Stimulated activated CD4-positive, alpha-beta T cell treated with anti-CD3 and anti-CD28 coated beads, Interleukin-4, amount 100 ng/mL, for 1 hour (primary cell): ENCODE results near the gene CDC42EP2.
A peak's percentile ranks its signal among the peaks of the same experiment; 100 is the strongest.
"Not testable (repeated sequence)": the region's sequence is repeated elsewhere in the genome, so short reads cannot be mapped to it uniquely, and the experiment has no call there.

Source experiments
- DNase-seq: peaks from one replicate; pipeline ENCODE4 v3.0.0-alpha.2; 2020

The CDC42EP2 gene

DNA sequence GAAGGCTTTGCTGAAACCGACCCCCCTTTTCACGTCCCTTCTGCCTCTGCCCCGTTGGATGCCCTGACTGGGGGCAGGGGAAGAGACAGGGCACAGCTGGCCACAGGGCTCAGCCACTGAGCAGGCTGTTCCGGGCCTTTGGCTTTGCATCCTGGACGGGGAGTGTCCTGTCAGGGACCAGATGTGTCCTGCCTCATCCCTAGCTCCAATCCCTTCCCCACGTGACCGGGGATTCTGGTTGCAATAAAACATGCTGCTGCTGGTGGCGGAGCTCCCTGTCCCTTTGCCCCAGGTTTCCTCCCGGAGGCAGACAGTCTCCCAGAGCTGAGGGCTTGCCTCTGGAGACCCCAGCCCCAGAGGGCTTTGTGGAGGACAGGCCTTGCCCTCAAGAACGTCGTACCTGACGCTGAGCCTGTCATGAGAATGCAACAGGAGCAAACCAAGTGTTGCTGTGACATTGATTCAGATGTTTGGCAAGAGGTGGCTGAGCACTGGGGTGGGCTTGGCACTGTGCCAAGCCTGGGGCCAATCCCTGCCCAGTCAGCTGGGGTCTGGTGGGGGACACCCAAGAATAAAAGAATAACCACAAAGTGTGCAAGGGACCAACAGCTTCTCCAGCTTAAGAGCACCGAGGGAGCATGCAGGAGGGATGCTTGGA, 7.3 kb downstream of the CDC42EP2 start:
- no peak for DNase-seq

DNA sequence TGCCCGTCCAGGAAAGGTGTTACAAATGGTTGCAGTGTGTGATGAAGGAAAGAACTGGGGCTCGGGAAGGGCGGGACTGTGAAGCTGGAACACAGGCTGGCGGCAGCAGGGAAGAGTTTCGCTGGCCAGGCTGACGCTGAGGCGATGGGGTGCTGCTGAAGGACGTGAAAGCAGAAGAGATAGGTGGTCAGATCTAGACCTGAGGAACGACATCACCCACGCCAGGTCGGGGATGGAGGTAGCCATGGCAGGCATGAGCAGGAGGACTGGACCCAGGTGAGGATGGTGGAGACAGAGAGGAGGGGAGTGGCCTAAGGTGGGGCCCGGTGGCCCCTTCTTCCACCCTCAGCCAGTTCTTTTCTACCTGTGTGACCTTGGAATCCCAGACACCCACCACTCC, 9.1 kb downstream of the CDC42EP2 start:
- no peak for DNase-seq

DNA sequence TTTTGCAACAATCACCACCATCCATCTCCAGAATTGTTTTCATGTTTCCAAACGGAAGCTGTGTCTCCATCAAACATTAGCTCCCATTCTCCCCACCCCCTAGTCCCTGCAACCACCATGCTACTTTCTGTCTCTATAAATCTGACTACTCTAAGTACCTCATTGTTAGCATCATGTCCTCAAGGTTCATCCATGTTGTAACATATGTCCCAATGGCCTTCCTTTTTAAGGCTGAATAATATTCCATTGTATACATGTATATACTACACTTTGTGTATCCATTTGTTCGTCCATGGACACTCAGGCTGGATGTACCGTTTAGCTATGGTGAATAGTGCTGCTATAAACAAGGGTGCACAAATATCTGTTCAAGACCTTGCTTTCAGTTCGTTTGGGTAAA, 10.8 kb downstream of the CDC42EP2 start:
- DNase-seq, result no peak

DNA sequence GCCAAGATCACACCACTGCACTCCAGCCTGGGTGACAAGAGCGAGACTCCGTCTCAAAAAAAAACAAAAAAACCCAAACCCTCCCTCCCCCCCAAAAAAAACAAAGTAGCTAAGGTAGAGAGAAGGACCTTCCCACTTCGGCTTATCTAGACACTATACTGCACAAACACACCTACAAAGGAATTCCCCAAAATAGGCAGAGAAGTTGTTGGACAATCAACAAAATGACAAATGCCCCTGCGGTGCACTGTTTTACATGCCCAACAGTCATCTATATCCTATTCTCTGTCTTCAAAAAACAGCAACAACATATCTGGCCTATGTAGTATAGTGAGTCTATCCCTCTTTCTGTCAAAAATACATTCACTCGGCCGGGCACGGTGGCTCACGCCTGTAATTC, 12.4 kb downstream of the CDC42EP2 start:
- no peak for DNase-seq

DNA sequence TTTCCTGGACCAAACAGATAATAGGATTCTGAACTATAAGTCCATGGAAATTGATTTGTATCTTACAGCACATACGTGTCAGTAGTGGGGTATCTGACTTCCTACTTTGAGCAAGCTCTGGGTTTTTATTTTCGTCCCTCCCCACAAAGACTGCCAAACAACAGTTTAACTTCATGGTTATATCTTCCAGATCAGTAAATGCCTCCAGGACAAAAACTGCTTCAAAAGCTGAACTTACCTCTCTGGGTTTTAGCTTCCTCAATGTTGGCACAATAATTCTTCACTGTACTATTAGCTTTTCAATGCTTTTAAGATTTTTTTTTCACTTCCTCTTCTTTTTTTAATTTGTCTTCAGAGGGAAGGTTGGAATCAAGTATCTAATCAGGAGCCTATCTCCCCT, 14.8 kb downstream of the CDC42EP2 start:
- no peak for DNase-seq

DNA sequence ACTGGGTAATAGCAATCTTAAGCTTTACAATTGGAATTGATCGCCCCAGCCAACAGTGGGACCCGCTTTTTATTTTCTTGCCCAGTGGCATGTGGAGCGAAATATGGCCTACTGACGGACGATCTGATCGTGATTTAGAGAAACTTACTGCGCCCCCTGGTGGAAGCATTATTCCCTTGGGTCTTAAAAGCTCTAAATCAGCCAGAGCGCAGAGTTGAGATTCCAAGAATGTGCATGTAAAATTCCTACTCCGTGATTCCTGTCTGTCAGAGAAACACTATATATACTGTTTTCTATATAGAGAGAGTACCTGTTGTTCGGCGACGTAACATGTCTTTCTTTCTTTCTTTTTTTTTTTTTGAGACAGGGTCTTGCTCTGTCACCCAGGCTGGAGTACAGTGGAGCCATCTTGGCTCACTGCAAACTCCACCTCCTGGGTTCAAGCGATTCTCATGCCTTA, 15.3 kb downstream of the CDC42EP2 start:
- DNase-seq, result peak; percentile 77

DNA sequence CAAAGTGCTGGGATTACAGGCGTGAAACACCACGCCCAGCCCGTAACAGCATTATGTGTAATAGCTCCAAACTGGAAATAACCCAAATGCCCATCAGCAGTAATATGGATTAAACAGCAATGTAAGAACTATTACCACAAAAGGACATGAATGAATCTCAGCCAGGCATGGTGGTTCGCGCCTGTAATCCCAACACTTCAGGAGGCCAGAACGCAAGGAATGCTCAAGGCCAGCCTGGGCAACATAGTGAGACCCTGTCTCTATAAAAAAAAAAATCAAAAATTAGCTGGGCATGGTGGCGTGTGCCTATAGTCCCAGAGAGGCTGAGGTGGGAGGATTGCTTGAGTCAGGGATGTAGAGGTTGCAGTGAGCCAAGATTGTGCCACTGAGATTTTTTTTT, 15.9 kb downstream of the CDC42EP2 start:
- no peak for DNase-seq

DNA sequence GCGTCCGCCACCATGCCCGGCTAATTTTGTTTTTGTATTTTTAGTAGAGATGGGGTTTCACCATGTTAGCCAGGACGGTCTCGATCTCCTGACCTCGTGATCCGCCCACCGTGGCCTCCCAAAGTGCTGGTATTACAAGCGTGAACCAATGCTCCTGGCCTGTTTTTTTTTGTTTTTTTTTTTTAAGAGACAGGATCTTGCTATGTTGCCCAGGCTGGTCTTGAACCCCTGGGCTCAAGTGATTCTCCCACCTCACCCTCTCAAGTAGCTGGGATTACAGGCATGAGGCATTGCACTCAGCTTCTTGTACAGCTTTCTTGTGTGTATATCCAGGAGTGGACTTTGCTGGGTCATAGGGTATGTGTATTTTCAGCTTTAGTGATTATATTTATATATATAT, 17.9 kb downstream of the CDC42EP2 start:
- not testable (repeated sequence) for DNase-seq

DNA sequence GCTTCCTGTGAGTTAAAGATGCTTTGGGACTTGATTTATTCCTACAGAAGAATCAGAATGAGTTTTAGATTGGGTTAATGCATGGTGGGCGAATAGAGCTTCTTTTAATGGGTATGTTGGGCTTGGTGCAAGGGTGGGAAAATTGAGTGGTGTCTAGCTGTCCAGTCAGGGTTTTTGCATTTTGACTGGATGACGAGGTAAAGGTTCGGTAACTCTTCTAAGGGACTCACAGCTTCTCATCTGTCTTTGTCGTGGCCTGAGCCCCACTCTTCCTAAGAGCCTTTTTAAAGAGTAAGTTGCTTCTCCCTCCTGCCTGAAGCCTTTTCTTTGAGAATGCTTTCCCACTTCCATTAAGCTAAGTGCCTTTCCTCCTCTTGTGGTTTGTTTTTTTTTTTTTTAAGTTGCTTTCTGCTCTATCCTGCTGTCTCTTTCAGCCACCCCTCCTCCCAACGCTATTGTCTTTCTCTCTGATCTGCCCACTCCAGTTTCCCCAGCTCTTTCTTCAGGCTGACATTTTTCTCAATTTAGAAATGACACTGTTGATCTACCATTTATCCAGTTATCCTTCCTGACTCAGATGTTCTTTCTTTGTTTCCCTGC, 20.1 kb downstream of the CDC42EP2 start:
- DNase-seq, result no peak

DNA sequence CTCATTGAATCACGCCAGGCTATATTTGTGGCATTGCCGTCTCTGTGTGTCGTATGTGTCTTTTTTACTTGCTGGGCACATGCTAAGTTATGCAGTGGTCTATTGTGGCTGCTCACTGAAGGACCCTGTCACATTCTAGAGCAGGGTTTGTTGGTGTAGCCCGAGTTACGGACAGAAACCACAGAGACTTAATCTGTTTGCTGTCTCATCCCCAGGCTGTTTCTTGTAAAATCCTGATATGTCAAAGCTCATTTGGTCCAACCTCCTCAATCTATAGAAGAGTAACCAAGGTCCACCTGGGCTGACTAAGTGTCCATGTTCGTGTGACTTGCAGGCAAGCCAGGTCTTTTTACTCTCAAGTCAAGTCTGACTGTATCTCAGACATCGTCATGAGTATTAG, 24.0 kb downstream of the CDC42EP2 start:
- no peak for DNase-seq

DNA sequence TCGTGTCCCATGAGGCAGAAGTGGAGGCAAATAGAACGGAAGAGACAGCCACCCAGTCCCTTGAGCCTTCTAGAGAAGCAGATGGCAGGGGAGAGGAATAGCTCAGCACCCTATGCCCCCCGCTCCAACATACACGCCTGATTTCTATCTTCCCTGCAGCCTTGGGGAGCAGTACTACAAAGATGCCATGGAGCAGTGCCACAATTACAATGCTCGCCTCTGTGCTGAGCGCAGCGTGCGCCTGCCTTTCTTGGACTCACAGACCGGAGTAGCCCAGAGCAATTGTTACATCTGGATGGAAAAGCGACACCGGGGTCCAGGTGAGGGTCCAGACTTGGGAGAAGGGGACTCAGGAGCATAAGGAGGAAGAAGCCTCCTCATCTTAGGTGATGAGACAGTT, 25.6 kb downstream of the CDC42EP2 start:
- no peak for DNase-seq

DNA sequence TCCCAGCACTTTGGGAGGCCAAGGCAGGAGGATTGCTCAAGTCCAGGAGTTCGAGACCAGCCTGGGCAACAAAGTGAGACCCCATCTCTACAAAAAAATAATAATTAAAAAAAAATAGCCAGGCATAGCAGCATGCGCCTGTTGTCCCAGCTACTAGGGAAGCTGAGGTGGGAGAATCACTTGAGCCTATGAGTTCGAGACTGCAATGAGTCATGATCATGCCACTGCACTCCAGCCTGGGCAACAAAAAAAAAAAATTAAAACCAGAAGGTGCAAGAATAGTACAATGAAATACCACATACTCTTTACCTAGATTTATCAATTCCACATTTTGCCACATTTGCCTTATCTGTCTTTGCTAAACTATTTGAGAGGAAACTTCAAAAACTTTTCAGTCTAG, 27.2 kb downstream of the CDC42EP2 start:
- no peak for DNase-seq

DNA sequence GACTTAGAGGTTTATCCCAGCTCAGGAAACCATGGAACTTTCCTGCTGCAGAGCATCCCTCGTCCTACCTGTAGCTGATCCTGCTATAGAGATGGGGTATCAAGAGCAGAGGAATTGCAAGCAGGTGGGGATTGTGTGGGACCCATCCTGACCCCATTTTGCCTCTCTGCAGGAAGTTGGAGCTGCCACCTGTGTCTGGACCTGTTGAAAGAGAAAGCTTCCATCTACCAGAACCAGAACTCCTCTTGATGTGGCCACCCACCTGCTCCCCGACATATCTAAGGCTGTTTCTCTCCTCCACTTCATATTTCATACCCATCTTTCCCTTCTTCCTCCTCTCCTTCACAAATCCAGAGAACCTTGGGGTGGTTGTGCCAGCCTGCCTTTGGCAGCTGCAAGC, 36.8 kb downstream of the CDC42EP2 start:
- no peak for DNase-seq

DNA sequence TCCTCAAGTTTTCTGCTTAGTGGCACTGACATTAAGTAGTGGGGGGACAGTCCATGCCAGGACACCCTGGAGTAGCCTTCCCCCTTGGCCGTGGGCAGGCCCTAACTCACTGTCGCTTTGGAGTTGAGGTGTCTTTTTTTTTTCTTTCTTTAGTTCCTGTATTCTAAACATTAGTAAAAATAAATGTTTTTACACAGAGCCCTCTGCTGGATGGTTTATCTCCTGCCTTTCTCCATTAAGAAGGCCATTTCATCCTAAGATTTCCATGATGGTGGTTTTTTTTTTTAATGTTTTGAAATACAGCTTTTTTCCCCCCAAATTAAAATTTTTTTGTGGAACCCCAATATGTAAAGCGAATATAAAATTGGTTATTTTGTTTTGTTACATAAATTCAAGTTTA, 38.1 kb downstream of the CDC42EP2 start:
- no peak for DNase-seq

DNA sequence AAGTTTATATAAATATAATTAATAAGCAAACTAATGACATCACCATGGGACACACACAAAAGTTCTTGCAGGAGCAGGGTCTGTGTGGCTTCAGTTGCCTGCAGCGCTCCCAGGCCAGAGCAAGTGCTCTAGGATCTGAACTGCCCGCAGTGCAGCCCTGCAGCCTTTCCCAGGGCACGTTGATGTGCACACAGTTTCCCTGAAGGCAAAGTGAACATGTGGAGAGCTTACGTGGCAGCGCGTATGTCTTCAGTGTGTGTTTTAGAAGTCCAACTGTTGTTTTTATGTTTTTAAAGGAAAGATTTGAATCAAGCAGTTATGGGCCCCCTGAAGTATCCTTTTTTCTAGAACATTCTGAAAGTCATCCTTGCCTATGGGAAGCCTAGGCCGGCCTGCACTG, 38.7 kb downstream of the CDC42EP2 start:
- DNase-seq, result no peak

DNA sequence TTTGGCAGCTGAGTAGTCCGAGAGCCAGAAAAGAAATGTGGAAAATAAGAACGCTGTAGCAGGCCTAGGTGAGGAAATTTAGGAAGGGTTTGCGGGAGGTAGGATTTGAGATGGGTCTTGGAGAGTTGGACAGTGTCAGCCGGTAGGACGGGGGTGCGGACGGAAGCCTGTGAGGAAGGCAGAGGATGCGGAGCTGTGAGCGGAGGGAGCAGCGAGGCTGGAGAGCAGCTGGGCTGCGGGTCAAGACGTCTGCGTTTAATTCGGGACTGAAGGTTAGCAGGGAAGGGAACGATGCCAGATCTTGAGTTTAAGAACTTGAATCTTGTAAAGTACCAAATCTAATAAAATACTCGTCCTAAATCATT, 39.2 kb downstream of the CDC42EP2 start:
- DNase-seq, result no peak

DNA sequence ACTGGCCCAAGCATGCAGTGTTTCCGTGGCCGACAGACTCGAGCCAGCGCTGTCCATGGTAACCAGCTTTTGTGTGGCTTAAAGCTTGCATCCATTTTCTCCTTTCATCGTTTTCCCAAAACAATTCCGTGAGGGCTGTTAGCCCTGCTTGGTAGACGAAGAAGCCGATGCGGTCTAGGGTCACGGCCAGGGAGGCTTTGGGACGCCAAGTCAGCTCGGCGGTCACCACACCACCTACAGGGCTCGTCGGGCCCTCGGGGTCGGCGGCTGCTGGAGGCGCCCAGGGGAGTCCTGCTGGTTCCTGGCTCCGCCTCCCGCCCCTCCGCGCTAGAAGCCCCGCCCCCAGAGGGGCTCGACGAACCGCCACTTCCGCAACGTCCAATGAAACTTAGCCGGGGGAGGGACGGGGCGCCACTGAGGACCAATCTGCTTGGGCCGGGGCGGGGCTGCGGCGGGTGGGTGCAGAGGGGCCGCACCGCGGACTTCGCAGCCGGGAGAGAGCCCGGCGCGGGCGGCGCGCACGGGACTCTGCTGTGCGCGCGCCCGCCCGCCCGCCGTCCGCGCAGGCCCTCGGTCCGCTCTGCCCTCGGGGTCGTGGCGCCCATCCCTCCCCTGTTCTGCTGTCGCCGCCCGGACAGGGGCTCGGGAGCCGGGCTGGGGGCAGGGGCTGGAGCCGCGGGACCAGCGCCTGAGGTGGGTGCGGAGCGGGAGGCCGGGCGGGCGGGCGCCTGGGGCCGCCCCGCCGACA, 39.8 kb downstream of the CDC42EP2 start, which contains the start of gene TIGD3:
Gene TIGD3, plus strand, starts transcription at position 487 of the 748 bp plus-strand sequence. CDS start 1,058 bp downstream, outside the sequence.
- peak; percentile 98 for DNase-seq

DNA sequence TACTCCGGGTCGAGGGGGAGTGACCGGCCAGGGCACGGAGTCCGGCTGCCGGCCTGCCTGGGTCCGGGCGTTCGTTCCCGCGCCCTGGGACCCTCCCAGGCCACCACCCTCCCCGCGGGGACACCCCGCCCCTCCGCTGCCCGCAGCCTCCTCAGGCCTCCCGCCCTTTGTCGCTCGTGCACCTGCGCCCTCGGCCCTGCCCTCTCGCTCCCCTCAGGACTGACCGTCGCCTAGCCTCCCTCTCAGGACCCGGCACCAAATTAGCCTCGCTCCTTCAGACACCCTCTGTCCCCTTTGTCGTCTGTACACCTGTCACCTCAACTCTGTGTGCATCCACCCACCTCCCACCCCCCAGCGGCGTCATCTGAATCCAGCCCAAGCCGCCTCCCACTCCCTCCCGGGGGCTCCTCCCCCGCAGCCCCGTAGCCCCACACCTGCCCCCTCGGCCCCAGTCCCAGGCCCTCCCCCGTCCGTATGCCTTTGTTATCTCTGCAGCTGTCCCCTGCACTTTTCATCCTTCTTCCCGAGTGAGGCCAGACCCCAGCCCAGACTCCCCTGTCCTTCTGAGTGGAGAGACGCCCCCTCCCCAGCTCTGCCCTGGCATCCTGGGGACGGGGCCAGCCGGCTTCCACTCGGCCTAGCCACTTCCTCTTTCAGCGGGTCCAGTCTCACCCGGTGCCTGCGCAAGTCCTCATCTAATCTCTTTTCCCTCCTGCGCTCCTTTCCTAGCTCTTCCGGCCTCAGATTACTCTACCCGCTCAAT, 40.5 kb downstream of the CDC42EP2 start:
- peak; percentile 55 for DNase-seq

DNA sequence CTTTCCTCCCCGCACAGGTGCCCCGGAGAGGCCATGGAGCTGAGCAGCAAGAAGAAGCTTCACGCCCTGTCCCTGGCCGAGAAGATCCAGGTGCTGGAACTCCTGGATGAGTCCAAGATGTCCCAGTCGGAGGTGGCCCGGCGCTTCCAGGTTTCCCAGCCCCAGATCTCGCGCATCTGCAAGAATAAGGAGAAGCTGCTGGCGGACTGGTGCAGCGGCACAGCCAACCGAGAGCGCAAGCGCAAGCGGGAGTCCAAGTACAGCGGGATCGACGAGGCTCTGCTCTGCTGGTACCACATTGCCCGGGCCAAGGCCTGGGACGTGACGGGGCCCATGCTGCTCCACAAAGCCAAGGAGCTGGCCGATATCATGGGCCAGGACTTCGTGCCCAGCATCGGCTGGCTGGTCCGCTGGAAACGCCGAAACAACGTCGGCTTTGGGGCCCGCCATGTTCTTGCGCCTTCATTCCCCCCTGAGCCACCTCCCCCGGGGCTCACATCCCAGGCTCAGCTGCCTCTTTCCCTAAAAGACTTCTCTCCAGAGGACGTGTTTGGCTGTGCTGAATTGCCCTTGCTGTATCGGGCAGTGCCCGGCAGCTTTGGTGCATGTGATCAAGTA, 41.2 kb downstream of the CDC42EP2 start:
- DNase-seq, result no peak

DNA sequence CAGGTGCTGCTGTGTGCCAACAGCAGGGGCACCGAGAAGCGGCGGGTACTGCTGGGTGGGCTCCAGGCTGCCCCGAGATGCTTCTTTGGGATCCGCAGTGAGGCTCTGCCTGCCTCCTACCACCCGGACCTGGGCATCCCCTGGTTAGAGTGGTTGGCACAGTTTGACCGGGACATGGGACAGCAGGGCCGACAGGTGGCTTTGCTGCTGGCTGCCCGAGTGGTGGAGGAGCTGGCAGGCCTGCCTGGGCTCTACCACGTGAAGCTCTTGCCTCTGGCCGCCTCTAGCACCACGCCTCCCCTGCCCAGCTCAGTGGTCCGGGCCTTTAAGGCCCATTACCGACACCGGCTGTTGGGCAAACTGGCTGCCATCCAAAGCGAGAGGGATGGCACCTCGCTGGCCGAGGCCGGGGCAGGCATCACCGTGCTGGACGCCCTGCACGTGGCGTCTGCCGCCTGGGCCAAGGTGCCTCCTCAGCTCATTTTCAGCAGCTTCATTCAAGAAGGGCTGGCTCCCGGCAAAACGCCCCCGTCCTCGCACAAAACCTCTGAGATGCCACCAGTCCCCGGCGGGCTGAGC, 41.8 kb downstream of the CDC42EP2 start:
- no peak for DNase-seq

DNA sequence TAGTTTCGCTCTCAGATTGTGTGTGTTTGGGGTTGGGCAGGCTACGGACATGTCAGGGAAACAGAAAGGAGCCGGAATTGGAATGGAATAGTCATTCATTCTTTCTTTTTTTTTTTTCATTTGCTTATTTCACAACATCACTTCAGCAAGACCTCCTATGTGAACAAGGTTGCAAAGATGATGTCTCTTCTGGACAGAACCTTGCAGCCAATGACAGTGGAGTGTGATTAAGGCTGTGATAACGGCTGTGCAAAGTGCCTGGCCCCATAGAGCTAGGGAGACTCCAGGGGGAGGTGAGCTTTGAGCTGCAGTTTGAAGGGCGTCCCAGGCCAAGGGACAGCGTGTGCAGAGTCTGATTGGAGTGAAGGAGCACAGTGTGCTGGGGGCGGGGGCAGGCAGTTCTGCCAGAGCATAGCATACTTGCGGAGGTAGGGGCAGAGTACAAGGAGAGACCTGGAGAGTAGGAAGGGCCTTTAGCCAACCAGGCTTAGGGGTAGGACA, 43.2 kb downstream of the CDC42EP2 start:
- no peak for DNase-seq

DNA sequence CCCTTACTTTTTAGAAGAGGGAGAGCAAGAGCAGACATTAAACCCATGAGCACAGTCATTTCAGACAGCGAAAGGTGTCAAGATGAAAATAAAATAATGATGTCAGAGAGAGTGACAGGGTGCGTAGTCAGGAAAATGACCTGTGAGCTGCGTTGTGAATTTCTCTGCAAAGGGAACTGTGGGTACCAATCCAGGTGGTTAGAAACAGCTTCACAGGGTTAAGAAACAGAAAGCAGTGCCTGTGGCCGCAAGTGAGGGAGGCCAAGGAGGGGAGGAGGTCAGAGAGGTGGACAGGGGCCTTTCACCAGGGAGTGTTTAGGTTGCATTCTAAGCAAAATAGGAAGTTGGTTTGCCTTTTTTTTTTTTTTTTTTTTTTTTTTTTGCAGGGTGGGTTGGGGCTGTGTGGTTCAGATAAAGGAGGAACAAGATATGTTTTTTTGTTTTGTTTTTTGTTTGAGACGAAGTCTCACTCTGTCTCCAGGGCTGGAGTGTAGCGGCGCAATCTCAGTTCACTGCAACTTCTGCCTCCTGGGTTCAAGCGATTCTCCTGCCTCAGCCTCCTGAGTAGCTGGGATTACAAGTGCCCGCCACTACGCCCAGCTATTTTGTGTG, 47.8 kb downstream of the CDC42EP2 start:
- no peak for DNase-seq
